GM12878 (cell line): ENCODE results near the gene PSMF1. TPM values are rescaled to one million over a fixed set of nuclear protein-coding genes. Genes with fewer than 3 reads are reported as not detected.

ENCODE experiments used
- ATAC-seq: fragments of 200-7000 bp; cut with Tn5 transposase; 3 replicates; pipeline ENCODE4 v1.9.1; 2020; ENCODE audit warnings: mild to moderate bottlenecking, moderate library complexity
- BruUV-seq: library from RNA; stranded (reverse); fragments of 400-500 nt; replicated peaks from 2 replicates; lab custom pipeline; 2021; lab: Mats Ljungman, UMichigan
- CTCF ChIA-PET: fragments of 300-600 bp; sonication (Branson Sonifier 250); formaldehyde crosslinking; extraction: SDS; loops from one replicate; lab custom pipeline; 2021; ENCODE audit warnings: inconsistent platforms; lab: Yijun Ruan, JAX
- POLR2A ChIA-PET: fragments of 350-600 bp; formaldehyde crosslinking; extraction: SDS; loops from one replicate; lab custom pipeline; 2021; ENCODE audit warnings: inconsistent platforms; lab: Charles Lee
- RAD21 ChIA-PET: fragments of 300-600 bp; sonication (Branson Sonifier 250); formaldehyde crosslinking; loops from one replicate; lab custom pipeline; 2023; ENCODE audit warnings: antibody characterized with exemption; ENCODE audit not compliant: unreplicated experiment; lab: Charles Lee
- SMC1A ChIA-PET: fragments of 300-600 bp; sonication (Branson Sonifier 250); formaldehyde crosslinking; loops from one replicate; lab custom pipeline; 2023; ENCODE audit not compliant: unreplicated experiment, uncharacterized antibody; lab: Charles Lee
- DNase-seq: peaks from one replicate; pipeline ENCODE4 v3.0.0-alpha.2; 2011; ENCODE audit warnings: low read depth, low spot score
- FAIRE-seq: peaks from 3 replicates; lab custom pipeline; 2011; peaks lifted over from hg19 to GRCh38; lab: Jason Lieb, UNC
- H2AFZ ChIP-seq: 2 replicates; pipeline ENCODE4 v1.6.0; 2011; ENCODE audit warnings: low read depth, low read length, control low read depth; ENCODE audit not compliant: control insufficient read depth
- H3K27ac ChIP-seq: 2 replicates; pipeline ENCODE4 v1.5.1; 2011; ENCODE audit warnings: control low read depth; ENCODE audit not compliant: control insufficient read depth, insufficient read depth
- H3K27me3 ChIP-seq, 2 experiments: replicated peaks in 1 of 2; 2 replicates each; pipeline versions ENCODE4 v1.6.0 to v1.6.1; 2011; ENCODE audit warnings: low read length in 1 of 2; ENCODE audit not compliant: control insufficient read depth in 2 of 2, insufficient read depth in 2 of 2
- H3K36me3 ChIP-seq, 2 experiments: 2 replicates each; pipeline ENCODE4 v1.5.1; 2011; ENCODE audit warnings: low read length in 1 of 2; ENCODE audit not compliant: control insufficient read depth in 2 of 2, insufficient read depth in 2 of 2
- H3K4me1 ChIP-seq: 2 replicates; pipeline ENCODE4 v1.6.1; 2011; ENCODE audit warnings: mild to moderate bottlenecking, low read length, moderate library complexity, mixed read lengths; ENCODE audit not compliant: control insufficient read depth, insufficient read depth
- H3K4me2 ChIP-seq: 2 replicates; pipeline ENCODE4 v1.6.0; 2011; ENCODE audit warnings: control low read depth; ENCODE audit not compliant: control insufficient read depth, insufficient read depth
- H3K4me3 ChIP-seq: fragments of 200-600 bp; sonication (generic); 2 replicates; pipeline ENCODE4 v1.5.1; 2016
- H3K79me2 ChIP-seq: 2 replicates; pipeline ENCODE4 v1.6.0; 2011; ENCODE audit warnings: low read length; ENCODE audit not compliant: control insufficient read depth, insufficient read depth
- H3K9ac ChIP-seq: 2 replicates; pipeline ENCODE4 v1.8.0; 2011; ENCODE audit warnings: low read length, control low read depth, mixed read lengths; ENCODE audit not compliant: control insufficient read depth, insufficient read depth
- H3K9me3 ChIP-seq: replicated peaks from 3 replicates; pipeline ENCODE4 v1.5.1; 2011; ENCODE audit warnings: mild to moderate bottlenecking, low read length; ENCODE audit not compliant: control insufficient read depth, insufficient read depth
- H4K20me1 ChIP-seq: 2 replicates; pipeline ENCODE4 v1.6.0; 2011; ENCODE audit not compliant: control insufficient read depth, insufficient read depth
- ATF7 ChIP-seq: fragments of 450-650 bp; IDR thresholded peaks from 2 replicates; pipeline ENCODE4 v1.6.1; 2016; ENCODE audit warnings: low read depth, mild to moderate bottlenecking
- BCL11A ChIP-seq: IDR thresholded peaks from 2 replicates; pipeline ENCODE4 v1.6.1; 2011; ENCODE audit warnings: low read depth, low read length
- BRCA1 ChIP-seq: IDR thresholded peaks from 2 replicates; pipeline ENCODE4 v1.6.1; 2011; ENCODE audit warnings: low read depth, low read length, improper control_type of control experiment
- IKZF2 ChIP-seq, 2 experiments: fragments of 450-650 bp; IDR thresholded peaks; 2 replicates each; pipeline ENCODE4 v1.6.1; 2017; ENCODE audit warnings: mild to moderate bottlenecking in 2 of 2, moderate library complexity in 2 of 2
- JUNB ChIP-seq: IDR thresholded peaks from 2 replicates; pipeline ENCODE4 v1.6.1; 2016; ENCODE audit warnings: antibody characterized with exemption, mild to moderate bottlenecking
- LARP7 ChIP-seq: fragments of 450-650 bp; IDR thresholded peaks from 2 replicates; pipeline ENCODE4 v1.6.1; 2017; ENCODE audit warnings: mild to moderate bottlenecking
- MEF2B ChIP-seq: fragments of 450-650 bp; IDR thresholded peaks from 2 replicates; pipeline ENCODE4 v1.6.1; 2018; ENCODE audit warnings: mild to moderate bottlenecking, moderate library complexity; ENCODE audit not compliant: partially characterized antibody, poor library complexity, severe bottlenecking
- SREBF1 ChIP-seq: IDR thresholded peaks from 2 replicates; pipeline ENCODE4 v1.6.1; 2012; ENCODE audit warnings: mild to moderate bottlenecking, low read length
- SRF ChIP-seq, 2 experiments: IDR thresholded peaks; 2 replicates each; pipeline ENCODE4 v1.6.1; 2011; ENCODE audit warnings: low read depth in 2 of 2, low read length in 2 of 2, mild to moderate bottlenecking in 1 of 2, moderate library complexity in 1 of 2
- TAF1 ChIP-seq: IDR thresholded peaks from 2 replicates; pipeline ENCODE4 v1.6.1; 2011; ENCODE audit warnings: mild to moderate bottlenecking, low read depth, low read length, borderline replicate concordance
- TCF3 ChIP-seq: IDR thresholded peaks from 2 replicates; pipeline ENCODE4 v1.6.1; 2012; ENCODE audit warnings: low read depth, mild to moderate bottlenecking, low read length, borderline replicate concordance; ENCODE audit not compliant: insufficient read depth
- ZNF207 ChIP-seq: fragments of 450-650 bp; IDR thresholded peaks from 2 replicates; pipeline ENCODE4 v1.6.1; 2014; ENCODE audit warnings: antibody characterized with exemption, mild to moderate bottlenecking, borderline replicate concordance
- WGBS: methylation state at CpG from one replicate; pipeline ENCODE4 v1.1.6; 2016; ENCODE audit warnings: low lambda C conversion rate; ENCODE audit not compliant: insufficient replicate concordance, insufficient coverage; ENCODE audit errors: missing lambda C conversion rate; 5-methylcytosine and 5-hydroxymethylcytosine counted together
- in situ Hi-C: fragments of 300-500 bp; cut with MboI; formaldehyde crosslinking; loops from 9 replicates; pipeline ENCODE4 v1.14.3; 2018; ENCODE audit warnings: mixed read lengths
- intact Hi-C: fragments of 100-400 bp; cut with micrococcal nuclease; formaldehyde crosslinking; loops from one replicate; pipeline ENCODE4 v1.14.2; 2022; ENCODE audit not compliant: unreplicated experiment
- polyA plus RNA-seq, 11 experiments: library from polyadenylated mRNA; depleted of rRNA in 4 of 11; unstranded in 6 of 11; stranded (reverse) in 5 of 11; fragments of >200 nt; fragmentation: Nextera tagmentation in 4 of 11; fragmentation: Illumina TruSeq in 1 of 11; extraction: Ambion mirVana in 4 of 11; extraction: Trizol in 1 of 11; gene quantifications; 1 replicate in 1 of 11; 2 replicates in 10 of 11; pipeline versions ENCODE4 v1.2.1 to v1.2.3, GENCODE V29; 2011 to 2016; ENCODE audit warnings: inconsistent platforms in 2 of 11, missing spikeins in 2 of 11, low read depth in 1 of 11
- total RNA-seq, 4 experiments: library from RNA; depleted of rRNA in 3 of 4; stranded (reverse); fragments of >200 nt in 3 of 4; fragmentation: Illumina TruSeq in 1 of 4; extraction: Trizol in 1 of 4; gene quantifications; 2 replicates each; pipeline versions ENCODE4 v1.2.1 to v1.2.3, GENCODE V29; 2013 to 2021
- TF ChIP-seq, protein P1 (sequence below): IDR thresholded peaks from 2 replicates; pipeline ENCODE4 v1.6.1; 2011; ENCODE audit warnings: low read depth, mild to moderate bottlenecking, low read length, moderate library complexity, borderline replicate concordance; ENCODE audit errors: extremely low read depth
- TF ChIP-seq, protein P2 (sequence below): fragments of 450-650 bp; IDR thresholded peaks from 2 replicates; pipeline ENCODE4 v1.6.1; 2017; ENCODE audit warnings: antibody characterized with exemption, mild to moderate bottlenecking, moderate library complexity

Gene PSMF1
- total and polyA plus RNA-seq, 10 of the 15 experiments (the other 5 are each of a cell fraction or from before 2014, with no cell fraction given), result 14.2 to 173 (median 40.6) TPM

DNA sequence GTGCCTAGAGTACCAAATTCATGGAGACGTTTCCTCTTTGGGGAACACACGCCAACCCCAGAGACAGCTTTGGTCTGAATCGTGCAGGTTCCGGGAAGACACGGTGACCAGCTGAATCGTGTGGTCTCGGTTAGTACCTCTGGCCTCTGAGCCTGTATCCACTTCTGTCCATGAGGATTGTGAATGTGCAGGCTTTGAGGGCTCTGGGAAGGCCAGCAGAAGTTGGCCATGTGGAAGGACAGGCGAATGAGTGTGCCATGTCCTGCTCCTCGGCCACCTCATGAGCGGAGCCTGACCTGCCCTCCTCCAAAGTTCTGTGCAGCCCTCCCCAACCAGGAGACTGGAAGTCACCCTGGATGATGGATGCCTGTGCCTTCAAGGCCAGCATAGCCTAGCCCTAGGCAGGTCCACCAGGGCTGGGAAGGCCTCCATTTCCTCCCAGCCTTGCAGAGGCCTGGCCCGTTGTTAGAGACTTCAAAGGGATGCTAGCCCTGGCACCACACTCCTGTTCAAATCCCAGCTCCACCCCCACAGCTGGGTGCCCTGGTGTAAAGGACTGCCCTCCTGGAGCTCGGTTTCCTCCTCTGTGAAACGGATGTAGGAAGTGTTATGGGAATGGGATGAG, 68.1 kb downstream of the PSMF1 start (continued):
- no peak for TF ChIP-seq MEF2B
- TF ChIP-seq BRCA1, result no peak

DNA sequence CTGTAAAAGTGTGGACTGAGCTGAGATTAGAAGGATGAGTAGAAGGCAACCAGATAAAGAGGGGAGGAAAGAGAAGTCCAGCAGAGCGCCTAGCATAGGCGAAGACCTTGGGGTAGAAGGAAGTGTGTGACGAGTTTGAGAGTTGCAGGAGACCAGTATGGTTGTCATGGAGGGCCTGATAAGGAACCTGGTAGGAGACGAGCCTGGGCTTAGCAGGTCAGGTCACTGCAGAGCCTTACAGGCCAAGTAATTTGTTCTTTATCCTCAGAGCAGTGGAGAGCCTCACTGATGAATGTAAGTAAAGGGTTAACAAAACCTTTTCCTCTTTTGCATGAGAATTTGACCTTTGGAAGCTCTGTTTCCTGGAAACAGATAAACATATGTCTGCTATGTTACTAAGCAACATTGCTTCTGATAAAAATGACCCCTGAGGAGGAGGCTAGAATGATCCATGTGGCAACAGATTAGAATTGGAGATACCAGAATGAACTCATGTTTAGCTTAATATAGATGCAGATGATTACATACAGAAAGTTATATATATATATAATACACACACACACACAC, 69.3 kb downstream of the PSMF1 start:
- no peak for DNase-seq
- 20% methylated on average over 4 of the region's 4 CpGs for WGBS
- RAD21 ChIA-PET, result no interaction called here
- CTCF ChIA-PET, result interaction anchor here (0.6 to 1.9 kb wide), 3 partner anchors 25 to 372 kb away, joined by 3 to 5 read pairs (median 3); no protein-coding TSS in a partner anchor
- in situ Hi-C loops, result no loop called here
- no peak for TF ChIP-seq SRF (IDR thresholded peaks at IDR 0.05; ENCODE audit: low read depth in 2 of 2, low read length in 2 of 2)
- TF ChIP-seq TAF1, result no peak
- TF ChIP-seq JUNB, result no peak
- TF ChIP-seq, protein P1, sequence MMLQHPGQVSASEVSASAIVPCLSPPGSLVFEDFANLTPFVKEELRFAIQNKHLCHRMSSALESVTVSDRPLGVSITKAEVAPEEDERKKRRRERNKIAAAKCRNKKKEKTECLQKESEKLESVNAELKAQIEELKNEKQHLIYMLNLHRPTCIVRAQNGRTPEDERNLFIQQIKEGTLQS, result no peak
- no peak for TF ChIP-seq IKZF2 (IDR thresholded peaks at IDR 0.05)
- TF ChIP-seq LARP7, result no peak
- TF ChIP-seq, protein P2, sequence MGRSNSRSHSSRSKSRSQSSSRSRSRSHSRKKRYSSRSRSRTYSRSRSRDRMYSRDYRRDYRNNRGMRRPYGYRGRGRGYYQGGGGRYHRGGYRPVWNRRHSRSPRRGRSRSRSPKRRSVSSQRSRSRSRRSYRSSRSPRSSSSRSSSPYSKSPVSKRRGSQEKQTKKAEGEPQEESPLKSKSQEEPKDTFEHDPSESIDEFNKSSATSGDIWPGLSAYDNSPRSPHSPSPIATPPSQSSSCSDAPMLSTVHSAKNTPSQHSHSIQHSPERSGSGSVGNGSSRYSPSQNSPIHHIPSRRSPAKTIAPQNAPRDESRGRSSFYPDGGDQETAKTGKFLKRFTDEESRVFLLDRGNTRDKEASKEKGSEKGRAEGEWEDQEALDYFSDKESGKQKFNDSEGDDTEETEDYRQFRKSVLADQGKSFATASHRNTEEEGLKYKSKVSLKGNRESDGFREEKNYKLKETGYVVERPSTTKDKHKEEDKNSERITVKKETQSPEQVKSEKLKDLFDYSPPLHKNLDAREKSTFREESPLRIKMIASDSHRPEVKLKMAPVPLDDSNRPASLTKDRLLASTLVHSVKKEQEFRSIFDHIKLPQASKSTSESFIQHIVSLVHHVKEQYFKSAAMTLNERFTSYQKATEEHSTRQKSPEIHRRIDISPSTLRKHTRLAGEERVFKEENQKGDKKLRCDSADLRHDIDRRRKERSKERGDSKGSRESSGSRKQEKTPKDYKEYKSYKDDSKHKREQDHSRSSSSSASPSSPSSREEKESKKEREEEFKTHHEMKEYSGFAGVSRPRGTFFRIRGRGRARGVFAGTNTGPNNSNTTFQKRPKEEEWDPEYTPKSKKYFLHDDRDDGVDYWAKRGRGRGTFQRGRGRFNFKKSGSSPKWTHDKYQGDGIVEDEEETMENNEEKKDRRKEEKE, result no peak
- TF ChIP-seq ZNF207, result no peak
- TF ChIP-seq ATF7, result no peak
- no peak for TF ChIP-seq BCL11A
- TF ChIP-seq SREBF1, result no peak
- TF ChIP-seq TCF3, result no peak
- TF ChIP-seq, all 136 proteins: peak for 0
- Histone ChIP-seq H3K4me2 (no peak overlapping the region), H3K9ac (no peak overlapping the region), H3K27ac (no peak overlapping the region), H2AFZ (no peak overlapping the region), H3K79me2 (no peaks in the 10 kb centered on the region), H3K4me1 (no peaks in the 10 kb centered on the region), H3K4me3 (no peak overlapping the region), H3K27me3 (peaks cover 2 to 4% of the 10 kb centered on the region in 2 experiments; a peak in 3 of 4 replicates), H4K20me1 (no peaks in the 10 kb centered on the region), H3K9me3 (no peaks in the 10 kb centered on the region), H3K36me3 (no peaks in the 10 kb centered on the region)
- FAIRE-seq (no peak), ATAC-seq (no peak)
- SMC1A ChIA-PET, result interaction anchor here (0.8 kb wide), 1 partner anchor 80 kb away, joined by 3 read pairs; no protein-coding TSS in a partner anchor
- BruUV-seq, result no TSS peak
- intact Hi-C loops, result no loop called here
- POLR2A ChIA-PET, result no interaction called here
